GM12892 (cell line): ENCODE results near the gene SPR.

Experiments used
- DNase-seq: peaks from one replicate; pipeline ENCODE4 v3.0.0; 2011; ENCODE audit not compliant: insufficient read length
- FAIRE-seq: peaks from 2 replicates; lab custom pipeline; 2011; peaks lifted over from hg19 to GRCh38; lab: Jason Lieb, UNC
- POLR2A ChIP-seq: IDR thresholded peaks from 2 replicates; pipeline ENCODE4 v1.6.1; 2011; ENCODE audit warnings: low read depth, low read length, control low read depth
- POLR2AphosphoS5 ChIP-seq: IDR thresholded peaks from 2 replicates; pipeline ENCODE4 v1.6.1; 2011; ENCODE audit warnings: low read depth, low read length, control low read depth
- TAF1 ChIP-seq: IDR thresholded peaks from 2 replicates; pipeline ENCODE4 v1.6.1; 2011; ENCODE audit warnings: low read depth, mild to moderate bottlenecking, control low read depth, low read length, borderline replicate concordance

SPR gene

GRCh38 chr2:72862239-72862988, 24.8 kb upstream of the SPR start:
- peak; percentile 88 for FAIRE-seq
- TF ChIP-seq TAF1 (no peak), POLR2A (no peak), POLR2AphosphoS5 (no peak)
- peak; percentile 67 for DNase-seq

GRCh38 chr2:72863046-72863445, 24.2 kb upstream of the SPR start:
- TF ChIP-seq TAF1 (no peak), POLR2A (no peak), POLR2AphosphoS5 (no peak)
- FAIRE-seq (no peak), DNase-seq (no peak)

DNA sequence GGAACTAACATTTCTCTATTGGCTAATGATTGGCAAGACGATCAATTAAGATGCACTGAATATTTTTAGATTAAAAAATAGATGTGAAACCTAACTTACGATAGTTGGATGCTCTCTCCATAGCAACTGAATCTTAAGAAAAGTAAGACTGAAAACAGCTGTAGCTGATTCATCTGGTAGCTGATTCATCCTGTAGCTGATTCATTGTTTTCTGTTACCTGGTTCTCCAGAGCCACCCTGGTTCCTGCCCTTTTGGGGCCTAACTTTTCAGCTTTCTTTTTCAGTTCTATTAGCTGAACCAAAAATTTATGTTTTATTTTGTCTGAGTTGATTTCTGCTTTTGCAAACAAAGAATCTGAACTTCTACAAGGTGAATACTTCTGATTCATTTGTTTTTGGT, 22.7 kb upstream of the SPR start:
- FAIRE-seq (no peak), DNase-seq (no peak)
- TF ChIP-seq POLR2AphosphoS5, result no peak
- no peak for TF ChIP-seq POLR2A
- TF ChIP-seq TAF1, result no peak

GRCh38 chr2:72871060-72871459, 16.1 kb upstream of the SPR start:
- FAIRE-seq (no peak), DNase-seq (no peak)
- TF ChIP-seq POLR2A (no peak), POLR2AphosphoS5 (no peak), TAF1 (no peak)

- TF ChIP-seq POLR2AphosphoS5, result no peak
- no peak for TF ChIP-seq POLR2A
- TF ChIP-seq TAF1, result no peak
- DNase-seq (no peak), FAIRE-seq (no peak)
These were observed 15.3 kb upstream of the SPR start for GRCh38 chr2:72871880-72872279.

GRCh38 chr2:72883356-72883962, 3.7 kb upstream of the SPR start:
- DNase-seq (no peak), FAIRE-seq (no peak)
- no peak for TF ChIP-seq POLR2AphosphoS5
- TF ChIP-seq TAF1, result no peak
- no peak for TF ChIP-seq POLR2A

- FAIRE-seq (no peak), DNase-seq (no peak)
- no peak for TF ChIP-seq POLR2A
- no peak for TF ChIP-seq TAF1
- TF ChIP-seq POLR2AphosphoS5, result no peak
These were observed 640 bp upstream of the SPR start for GRCh38 chr2:72886505-72887031.

DNA sequence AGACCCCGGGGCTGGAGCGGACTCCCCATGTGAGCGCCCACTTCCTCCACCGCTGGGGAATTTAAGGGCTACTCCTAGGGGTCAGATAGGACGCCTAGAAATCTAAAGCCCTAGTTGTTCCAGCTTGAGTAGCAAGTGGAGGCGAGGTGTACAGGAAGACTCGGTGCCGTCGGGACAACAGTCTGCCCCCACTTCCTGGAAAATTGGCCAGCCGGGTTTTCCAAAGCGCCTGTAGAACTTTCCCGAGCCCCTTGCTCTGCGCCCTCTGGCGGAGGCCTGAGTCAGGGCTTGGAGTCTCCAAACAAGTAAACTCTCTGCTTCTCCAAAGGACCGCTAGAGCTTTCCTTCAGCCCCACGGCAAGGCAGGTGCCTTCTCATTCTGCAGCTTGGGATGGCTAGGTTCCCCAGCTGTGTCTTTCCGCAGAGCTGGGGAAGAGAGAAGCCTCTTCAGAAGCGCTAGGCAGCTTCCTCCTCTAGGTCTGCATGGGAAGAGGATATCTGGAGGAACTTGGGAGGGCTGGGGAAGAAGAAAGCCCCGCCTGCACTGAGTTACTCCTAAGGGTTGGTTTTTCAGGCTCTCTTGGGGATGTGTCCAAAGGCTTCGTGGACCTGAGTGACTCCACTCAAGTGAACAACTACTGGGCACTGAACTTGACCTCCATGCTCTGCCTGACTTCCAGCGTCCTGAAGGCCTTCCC, 681 bp downstream of the SPR start:
- TF ChIP-seq TAF1 (no peak), POLR2A (no peak), POLR2AphosphoS5 (no peak)
- no peak for FAIRE-seq
- peak; percentile 46 for DNase-seq

GRCh38 chr2:72888438-72889202, 1.4 kb downstream of the SPR start:
- FAIRE-seq (no peak), DNase-seq (no peak)
- TF ChIP-seq POLR2AphosphoS5, result no peak
- TF ChIP-seq POLR2A, result no peak
- no peak for TF ChIP-seq TAF1

DNA sequence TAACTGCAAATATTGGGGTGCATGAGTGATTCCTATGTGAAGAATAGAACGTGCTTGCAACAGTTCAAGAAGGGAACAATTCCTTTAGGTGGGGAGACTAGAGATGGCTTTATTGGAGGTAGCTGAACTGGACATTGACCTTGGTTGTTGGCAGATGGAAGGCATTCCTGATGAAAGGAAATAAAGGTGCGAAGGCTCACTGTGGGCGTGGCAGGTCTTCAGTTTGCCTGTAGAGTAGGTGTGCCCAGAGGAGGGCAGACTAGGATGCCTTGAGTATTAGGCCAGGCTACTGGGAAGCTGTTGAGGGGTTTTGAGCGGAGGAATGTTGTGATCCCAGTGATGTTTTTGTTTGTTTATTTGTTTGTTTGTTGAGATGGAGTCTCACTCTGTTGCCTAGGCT, 2.8 kb downstream of the SPR start:
- TF ChIP-seq POLR2AphosphoS5, result no peak
- no peak for TF ChIP-seq POLR2A
- no peak for TF ChIP-seq TAF1
- no peak for FAIRE-seq
- DNase-seq, result no peak

GRCh38 chr2:72891091-72891818, 4.0 kb downstream of the SPR start:
- FAIRE-seq (no peak), DNase-seq (no peak)
- TF ChIP-seq POLR2AphosphoS5 (no peak), POLR2A (no peak), TAF1 (no peak)
